Measurements from ENCODE around the gene RPS6KC1. TPM values are rescaled to one million over a fixed set of nuclear protein-coding genes. Genes with fewer than 3 reads are reported as not detected.

Gene RPS6KC1
- total and polyA plus RNA-seq, 5 donors, result 4.3 to 14.6 (median 11.5) TPM

DNA sequence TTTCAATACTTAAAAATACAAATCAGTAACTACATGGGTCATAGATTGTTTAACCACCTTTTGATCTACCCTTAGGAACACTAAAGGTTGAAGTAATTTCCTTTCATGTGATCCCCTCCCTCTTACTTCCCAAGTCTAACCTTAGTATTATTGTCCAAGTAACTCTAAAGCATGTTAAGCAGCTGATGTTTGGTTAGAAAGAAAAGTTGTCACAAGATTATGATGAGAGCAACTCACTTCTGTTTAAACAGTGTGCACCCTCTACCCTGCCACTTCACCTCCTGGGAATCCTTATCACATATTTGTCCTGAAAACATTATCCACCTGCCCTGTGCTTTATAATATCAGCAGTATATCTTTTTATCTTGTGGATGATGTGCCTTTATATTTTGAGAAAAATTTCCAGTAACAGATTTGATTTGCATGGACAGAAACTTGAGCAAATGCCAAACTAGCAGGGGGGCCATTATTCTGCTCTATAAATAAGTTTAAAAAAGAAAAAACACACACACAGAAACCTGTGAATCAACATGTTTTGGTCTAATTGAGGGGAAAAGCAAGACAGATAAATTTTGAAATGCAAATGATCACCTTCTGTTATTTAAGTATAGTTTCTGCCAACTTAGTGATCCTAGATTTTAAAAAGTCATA, 194.3 kb downstream of the RPS6KC1 start:
- no peaks in the 10 kb centered on the region for H3K9me3 ChIP-seq (ENCODE audit: control insufficient read depth, low read length)
- no peaks in the 10 kb centered on the region for H3K4me1 ChIP-seq (ENCODE audit: control insufficient read depth, insufficient read depth, low read length)
- no peak overlapping the region for H3K4me3 ChIP-seq (ENCODE audit: low read length)
- DNase-seq (no peak), ATAC-seq (no peak)
- H3K27ac ChIP-seq (ENCODE audit: low read length), result no peak overlapping the region
- no peaks in the 10 kb centered on the region for H3K27me3 ChIP-seq (ENCODE audit: control insufficient read depth, insufficient read depth)
- intact Hi-C loops (cut with DNase I), result loop anchor here in 2 of 4 donors (10.0 kb wide), 1 partner anchor 879 kb away; no protein-coding TSS in a partner anchor

DNA sequence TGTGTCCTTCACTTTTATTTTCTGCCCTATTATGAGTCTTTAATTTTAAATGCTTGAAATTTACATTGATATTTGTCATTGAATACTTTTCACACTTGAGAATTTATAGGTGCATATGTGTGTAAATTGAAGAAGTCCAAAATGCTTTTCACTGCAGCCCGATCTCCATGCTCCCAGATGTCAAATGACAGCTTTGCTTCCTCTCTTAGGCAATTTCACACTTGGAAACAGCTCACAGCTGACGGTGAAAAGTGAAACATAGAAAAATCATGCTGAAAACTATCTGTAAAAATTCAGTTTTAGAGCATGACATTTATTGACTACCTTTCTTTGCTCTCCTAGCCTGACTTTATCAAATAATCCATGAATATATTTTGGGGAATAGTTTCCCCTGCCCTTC, 196.0 kb downstream of the RPS6KC1 start:
- Histone ChIP-seq H3K27me3 (ENCODE audit: control insufficient read depth, insufficient read depth) (no peaks in the 10 kb centered on the region), H3K27ac (ENCODE audit: low read length) (no peak overlapping the region), H3K4me3 (ENCODE audit: low read length) (no peak overlapping the region), H3K9me3 (ENCODE audit: control insufficient read depth, low read length) (no peaks in the 10 kb centered on the region), H3K4me1 (ENCODE audit: control insufficient read depth, insufficient read depth, low read length) (no peaks in the 10 kb centered on the region)
- DNase-seq (no peak), ATAC-seq (no peak)
- intact Hi-C loops (cut with DNase I), result loop anchor here in 2 of 4 donors (10.0 kb wide), 1 partner anchor 878 kb away; no protein-coding TSS in a partner anchor
- WGBS, result 72% methylated on average over 2 of the region's 2 CpGs

DNA sequence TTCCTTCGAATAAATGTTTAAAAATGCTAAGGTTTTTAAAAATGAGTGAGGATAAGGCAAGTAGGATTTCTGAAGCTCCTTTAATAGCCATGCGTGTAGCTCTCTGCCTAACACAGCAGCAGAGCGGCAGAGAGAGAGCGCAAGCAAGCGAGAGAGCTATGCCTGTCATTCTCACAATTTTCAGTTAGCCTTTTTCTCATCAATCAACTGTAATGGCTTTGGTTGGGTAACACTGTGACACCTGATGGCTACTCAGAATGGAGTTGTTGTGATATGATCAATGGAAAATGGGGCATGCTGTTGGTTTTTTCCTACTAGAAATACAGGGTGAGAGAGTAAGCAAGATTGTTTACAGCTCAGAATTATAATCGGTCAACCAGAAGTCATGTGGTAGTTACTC, 198.4 kb downstream of the RPS6KC1 start:
- H3K4me3 ChIP-seq (ENCODE audit: low read length), result no peak overlapping the region
- H3K27ac ChIP-seq (ENCODE audit: low read length), result no peak overlapping the region
- H3K27me3 ChIP-seq (ENCODE audit: control insufficient read depth, insufficient read depth), result no peaks in the 10 kb centered on the region
- intact Hi-C loops (cut with DNase I), result loop anchor here in 2 of 4 donors (10.0 kb wide), 1 partner anchor 875 kb away; no protein-coding TSS in a partner anchor
- H3K4me1 ChIP-seq (ENCODE audit: control insufficient read depth, insufficient read depth, low read length), result no peaks in the 10 kb centered on the region
- no peak for DNase-seq
- H3K9me3 ChIP-seq (ENCODE audit: control insufficient read depth, low read length), result no peaks in the 10 kb centered on the region
- 97% methylated on average over 6 of the region's 6 CpGs for WGBS
- ATAC-seq, result no peak

DNA sequence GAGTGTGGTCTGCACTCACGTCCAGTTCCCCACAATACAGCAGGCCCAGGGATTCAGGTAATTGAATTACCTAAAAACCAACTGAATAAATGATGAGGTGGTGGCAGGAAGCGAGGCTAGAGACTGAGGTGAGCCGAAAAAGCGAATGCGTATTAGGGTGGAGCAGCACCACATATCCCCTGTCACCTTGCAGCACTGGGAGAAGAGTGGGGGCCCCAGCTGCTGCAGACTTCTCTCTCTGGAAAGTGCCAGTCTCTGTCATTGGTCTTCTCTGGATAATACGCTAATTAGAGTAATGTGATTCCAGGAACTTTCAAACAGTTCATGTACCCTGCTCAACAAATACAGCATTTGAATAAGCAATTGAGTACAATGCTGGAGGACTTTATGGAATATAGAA, 199.0 kb downstream of the RPS6KC1 start:
- Histone ChIP-seq H3K4me1 (ENCODE audit: control insufficient read depth, insufficient read depth, low read length) (no peaks in the 10 kb centered on the region), H3K9me3 (ENCODE audit: control insufficient read depth, low read length) (no peaks in the 10 kb centered on the region), H3K27me3 (ENCODE audit: control insufficient read depth, insufficient read depth) (no peaks in the 10 kb centered on the region), H3K4me3 (ENCODE audit: low read length) (no peak overlapping the region), H3K27ac (ENCODE audit: low read length) (no peak overlapping the region)
- intact Hi-C loops (cut with DNase I), result no loop called here
- ATAC-seq (no peak), DNase-seq (no peak)
- WGBS, result 93% methylated on average over 6 of the region's 6 CpGs

DNA sequence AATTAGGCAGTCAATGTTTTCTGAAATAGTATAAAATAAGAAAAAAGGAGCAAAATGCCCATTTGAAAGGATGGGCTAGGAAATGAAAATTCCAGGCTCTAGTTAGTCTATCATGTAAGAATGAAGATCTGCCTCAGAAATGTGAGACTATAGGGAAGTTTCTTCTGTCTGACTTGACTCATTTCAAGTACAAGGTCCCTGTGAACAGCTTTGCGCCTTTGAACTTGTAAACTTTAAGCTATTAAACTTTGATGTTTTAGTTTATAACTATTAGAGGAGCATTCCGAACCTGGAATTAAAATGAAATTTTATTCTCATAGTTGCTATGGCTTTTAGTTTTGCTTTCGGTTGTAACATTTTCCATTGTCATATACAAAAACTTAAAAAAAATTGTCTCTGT, 199.4 kb downstream of the RPS6KC1 start:
- Histone ChIP-seq H3K27me3 (ENCODE audit: control insufficient read depth, insufficient read depth) (no peaks in the 10 kb centered on the region), H3K9me3 (ENCODE audit: control insufficient read depth, low read length) (no peaks in the 10 kb centered on the region), H3K4me1 (ENCODE audit: control insufficient read depth, insufficient read depth, low read length) (no peaks in the 10 kb centered on the region), H3K4me3 (ENCODE audit: low read length) (no peak overlapping the region), H3K27ac (ENCODE audit: low read length) (no peak overlapping the region)
- no peak for ATAC-seq
- 97% methylated on average over 3 of the region's 3 CpGs for WGBS
- intact Hi-C loops (cut with DNase I), result no loop called here
- no peak for DNase-seq

DNA sequence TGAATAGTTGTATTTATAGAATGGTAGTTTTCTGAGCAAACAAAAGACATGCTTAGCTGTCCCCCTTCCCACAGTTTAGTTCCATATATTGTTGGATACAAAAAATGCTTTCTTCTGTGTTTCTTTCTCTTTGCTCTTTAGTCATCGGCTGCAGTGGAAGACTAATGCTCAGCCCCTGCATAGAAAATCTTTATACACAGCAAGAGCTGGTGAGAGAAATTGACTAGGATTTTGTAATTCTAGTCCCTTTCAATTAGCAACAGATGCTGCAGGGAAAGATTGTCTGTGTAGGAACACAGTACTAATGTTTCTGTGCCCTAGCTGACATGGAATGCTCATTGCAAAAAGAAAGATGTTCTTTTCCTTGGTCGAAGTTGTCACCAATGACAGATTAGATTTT, 200.9 kb downstream of the RPS6KC1 start:
- H3K9me3 ChIP-seq (ENCODE audit: control insufficient read depth, low read length), result no peaks in the 10 kb centered on the region
- no peak for ATAC-seq
- WGBS, result 70% methylated on average over 2 of the region's 2 CpGs

DNA sequence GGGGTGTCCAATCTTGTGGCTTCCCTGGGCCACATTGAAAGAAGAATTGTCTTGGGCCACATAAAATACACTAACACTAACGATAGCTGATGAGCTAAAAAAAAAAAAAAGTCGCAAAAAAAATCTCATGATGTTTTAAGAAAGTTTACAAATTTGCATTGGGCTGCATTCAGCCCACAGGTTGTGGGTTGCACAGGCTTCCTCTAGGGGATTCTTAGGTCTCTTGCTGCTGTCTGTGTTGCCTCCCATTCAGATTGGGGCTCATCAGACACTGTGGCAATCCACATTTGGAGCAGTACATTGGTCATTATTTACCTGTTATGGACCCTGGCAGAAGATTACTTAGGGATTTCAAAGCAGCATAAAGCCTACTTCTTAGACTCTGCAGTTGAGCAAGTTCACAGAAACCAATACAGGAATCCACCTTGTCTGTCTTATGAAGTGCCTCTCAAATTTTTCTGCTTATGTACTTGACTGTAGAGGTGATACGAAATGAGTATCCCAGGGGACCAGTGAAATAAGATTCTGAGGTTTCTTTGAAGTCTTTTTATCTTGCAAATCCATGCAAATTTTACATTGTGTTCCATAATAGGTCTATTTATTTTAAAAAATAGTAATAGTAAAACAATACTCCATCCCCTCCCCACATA, 205.5 kb downstream of the RPS6KC1 start:
- Histone ChIP-seq H3K9me3 (ENCODE audit: control insufficient read depth, low read length) (no peaks in the 10 kb centered on the region), H3K4me1 (ENCODE audit: control insufficient read depth, insufficient read depth, low read length) (no peaks in the 10 kb centered on the region), H3K27ac (ENCODE audit: low read length) (no peak overlapping the region), H3K27me3 (ENCODE audit: control insufficient read depth, insufficient read depth) (no peaks in the 10 kb centered on the region), H3K4me3 (ENCODE audit: low read length) (no peak overlapping the region)
- WGBS, result 88% methylated on average over 3 of the region's 3 CpGs
- ATAC-seq, result no peak
- DNase-seq, result no peak
- intact Hi-C loops (cut with DNase I), result no loop called here

More for the DNA sequence above, 200.9 kb downstream of the RPS6KC1 start:
- no peak overlapping the region for H3K4me3 ChIP-seq (ENCODE audit: low read length)
- H3K27ac ChIP-seq (ENCODE audit: low read length), result no peak overlapping the region
- DNase-seq, result no peak
- intact Hi-C loops (cut with DNase I), result no loop called here
- no peaks in the 10 kb centered on the region for H3K4me1 ChIP-seq (ENCODE audit: control insufficient read depth, insufficient read depth, low read length)
- H3K27me3 ChIP-seq (ENCODE audit: control insufficient read depth, insufficient read depth), result no peaks in the 10 kb centered on the region

DNA sequence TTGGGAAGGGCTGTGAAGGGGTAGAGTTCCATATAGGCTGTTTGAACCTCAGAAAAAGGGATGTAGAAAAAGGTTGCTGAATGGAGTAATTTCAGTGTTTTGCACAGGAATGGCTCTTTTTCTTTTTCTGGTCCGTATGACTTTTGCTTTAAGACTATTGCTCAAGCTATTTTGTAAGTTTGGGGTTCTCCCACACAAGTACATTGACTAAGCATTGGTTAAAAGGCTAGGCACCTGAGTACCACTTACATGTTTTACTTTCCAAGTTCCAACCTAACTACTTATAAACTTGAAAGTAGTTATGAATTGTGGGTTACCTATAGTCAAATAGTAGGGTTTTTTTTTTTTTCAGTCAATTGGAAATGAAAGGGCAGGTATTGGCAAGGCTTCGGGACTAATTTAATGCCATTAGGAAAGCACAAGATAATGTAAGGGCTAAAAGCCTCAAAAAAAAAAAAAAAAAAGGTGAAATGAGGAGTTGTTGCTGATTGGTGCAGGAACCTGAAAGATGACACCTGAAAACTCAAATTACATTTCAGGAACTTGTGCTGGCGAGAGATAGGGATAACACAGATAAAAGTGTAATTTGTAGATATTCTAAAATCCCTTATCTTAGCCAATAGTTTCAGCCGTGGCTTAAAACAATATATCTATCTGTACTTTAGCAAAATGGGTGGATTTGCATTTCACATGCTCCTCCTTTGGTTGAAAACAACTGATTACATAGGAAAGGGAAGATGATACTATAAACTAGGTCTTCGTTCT, 209.5 kb downstream of the RPS6KC1 start:
- Histone ChIP-seq H3K27me3 (ENCODE audit: control insufficient read depth, insufficient read depth) (no peaks in the 10 kb centered on the region), H3K4me3 (ENCODE audit: low read length) (no peak overlapping the region), H3K9me3 (ENCODE audit: control insufficient read depth, low read length) (no peaks in the 10 kb centered on the region), H3K27ac (ENCODE audit: low read length) (no peak overlapping the region), H3K4me1 (ENCODE audit: control insufficient read depth, insufficient read depth, low read length) (no peaks in the 10 kb centered on the region)
- 77% methylated on average over 5 of the region's 5 CpGs for WGBS
- intact Hi-C loops (cut with DNase I), result no loop called here
- no peak for DNase-seq
- ATAC-seq, result no peak

DNA sequence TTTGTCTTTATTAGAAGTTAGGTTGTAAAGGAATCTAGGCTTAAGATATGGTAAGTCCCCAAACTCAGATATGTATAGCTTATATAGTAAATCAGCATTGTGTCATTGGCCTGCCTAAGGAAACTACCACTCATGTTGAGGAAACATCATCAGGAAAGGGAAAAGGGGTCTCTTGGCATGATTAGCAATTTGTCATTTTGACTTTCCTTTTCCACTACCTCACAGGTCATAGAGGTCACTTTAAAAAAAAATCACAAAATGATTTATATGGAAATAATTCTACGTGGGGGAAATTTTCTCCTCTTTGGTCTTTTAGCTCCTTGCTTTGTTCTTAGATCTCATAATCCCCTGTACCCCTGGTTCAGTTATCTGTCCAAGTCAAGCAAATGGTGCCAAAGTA, 213.5 kb downstream of the RPS6KC1 start:
- no peak for DNase-seq
- intact Hi-C loops (cut with DNase I), result no loop called here
- no peak overlapping the region for H3K4me3 ChIP-seq (ENCODE audit: low read length)
- no peaks in the 10 kb centered on the region for H3K27me3 ChIP-seq (ENCODE audit: control insufficient read depth, insufficient read depth)
- no peak overlapping the region for H3K27ac ChIP-seq (ENCODE audit: low read length)
- ATAC-seq, result no peak
- WGBS, result 69% methylated on average over 1 of the region's 1 CpG
- peaks cover 1% of the 10 kb centered on the region for H3K9me3 ChIP-seq (ENCODE audit: control insufficient read depth, low read length)
- no peaks in the 10 kb centered on the region for H3K4me1 ChIP-seq (ENCODE audit: control insufficient read depth, insufficient read depth, low read length)

DNA sequence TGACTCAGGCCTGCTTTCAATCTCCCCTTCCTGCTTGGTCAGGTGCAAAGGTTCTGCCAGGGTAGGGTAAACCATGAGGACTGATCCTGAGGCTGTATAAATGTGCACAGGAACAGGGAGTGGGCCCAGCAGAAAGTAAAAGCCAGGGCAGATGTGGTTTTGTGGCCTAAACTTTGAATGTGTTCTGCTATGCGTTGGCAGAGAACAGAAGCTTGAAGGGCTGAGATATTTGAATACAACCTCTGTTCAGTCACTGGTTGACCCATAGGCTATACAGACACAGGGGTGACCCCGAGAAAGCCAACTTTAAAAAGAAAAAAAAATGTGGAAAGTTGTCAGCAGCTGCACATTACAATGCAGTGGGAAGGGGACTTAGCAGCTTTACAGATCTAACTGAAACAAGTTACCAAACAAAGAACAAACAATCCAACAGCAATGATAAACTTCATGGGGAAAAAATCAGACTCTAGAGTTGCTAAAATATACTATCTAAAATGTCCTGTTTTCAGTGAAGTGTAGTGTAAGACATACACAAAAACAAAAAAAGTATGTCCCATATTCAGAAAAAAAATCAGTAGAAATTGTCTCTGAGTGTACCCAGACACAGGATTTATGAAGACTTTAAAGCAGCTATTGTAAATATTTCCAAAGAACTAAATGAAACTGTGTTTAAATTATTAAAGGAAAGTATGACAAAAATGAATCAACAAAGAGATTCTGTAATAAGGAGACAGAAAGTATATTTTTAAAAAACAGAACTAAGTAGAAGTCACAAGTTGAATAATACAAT, 216.1 kb downstream of the RPS6KC1 start:
- WGBS, result 91% methylated on average over 2 of the region's 2 CpGs
- Histone ChIP-seq H3K4me3 (ENCODE audit: low read length) (no peak overlapping the region), H3K9me3 (ENCODE audit: control insufficient read depth, low read length) (peaks cover 1% of the 10 kb centered on the region), H3K27ac (ENCODE audit: low read length) (no peak overlapping the region), H3K4me1 (ENCODE audit: control insufficient read depth, insufficient read depth, low read length) (no peaks in the 10 kb centered on the region), H3K27me3 (ENCODE audit: control insufficient read depth, insufficient read depth) (no peaks in the 10 kb centered on the region)
- DNase-seq (no peak), ATAC-seq (no peak)
- intact Hi-C loops (cut with DNase I), result no loop called here

DNA sequence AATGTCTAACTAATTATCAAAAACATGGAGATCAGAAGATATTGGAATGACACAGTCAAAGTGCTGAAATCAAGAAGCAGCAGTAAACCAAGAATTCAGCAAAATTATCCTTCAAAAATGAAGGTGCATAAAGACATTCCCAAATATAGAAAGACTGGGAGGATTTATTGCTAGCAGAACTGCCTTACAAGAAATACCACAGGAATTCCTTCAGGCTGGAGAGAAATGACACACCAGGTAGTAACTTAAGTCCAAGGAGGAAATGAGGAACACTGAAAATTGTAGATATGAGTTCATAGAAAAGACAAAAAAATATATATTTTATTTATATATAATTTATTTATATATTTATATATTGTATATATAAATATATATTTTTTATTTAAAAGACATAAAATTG, 217.2 kb downstream of the RPS6KC1 start:
- intact Hi-C loops (cut with DNase I), result no loop called here
- DNase-seq, result no peak
- Histone ChIP-seq H3K27me3 (ENCODE audit: control insufficient read depth, insufficient read depth) (no peaks in the 10 kb centered on the region), H3K4me3 (ENCODE audit: low read length) (no peak overlapping the region), H3K4me1 (ENCODE audit: control insufficient read depth, insufficient read depth, low read length) (no peaks in the 10 kb centered on the region), H3K27ac (ENCODE audit: low read length) (no peak overlapping the region), H3K9me3 (ENCODE audit: control insufficient read depth, low read length) (peaks cover 1% of the 10 kb centered on the region)
- no peak for ATAC-seq
